Endothelial cell of hepatic sinusoid (primary cell): Measurements from ENCODE around the gene PRR15.

ENCODE experiments used
- in situ Hi-C: cut with HindIII; loops from 2 replicates; pipeline ENCODE4 v1.10.0; 2017; ENCODE audit warnings: low sequenced_read_pairs

PRR15 gene

GRCh38 chr7:29607889-29608288 lies 44.3 kb downstream of the PRR15 start:
- in situ Hi-C loops: no loop called here

GRCh38 chr7:29609162-29610037 lies 45.8 kb downstream of the PRR15 start:
- in situ Hi-C loops: no loop called here

- in situ Hi-C loops: no loop called here
Observed at GRCh38 chr7:29610086-29610485, 46.5 kb downstream of the PRR15 start.

- in situ Hi-C loops: no loop called here
Observed at GRCh38 chr7:29611941-29612544, 48.4 kb downstream of the PRR15 start.

- in situ Hi-C loops: no loop called here
Observed at GRCh38 chr7:29612596-29612995, 49.0 kb downstream of the PRR15 start.

- in situ Hi-C loops: no loop called here
Observed at GRCh38 chr7:29613100-29613499, 49.5 kb downstream of the PRR15 start.

GRCh38 chr7:29614229-29614628 lies 50.6 kb downstream of the PRR15 start:
- in situ Hi-C loops: no loop called here
